Neuronal stem cell (in vitro differentiated cells): ENCODE measurements around the gene ITFG1.
A peak's percentile ranks its signal among the peaks of the same experiment; 100 is the strongest.
"Not testable (repeated sequence)": the region's sequence is repeated elsewhere in the genome, so short reads cannot be mapped to it uniquely, and the experiment has no call there.

Experiments used
- DNase-seq: peaks from one replicate; pipeline ENCODE4 v3.0.0-alpha.2; 2013; ENCODE audit warnings: low spot score
- H2AFZ ChIP-seq: one replicate; pipeline ENCODE4 v1.6.1; 2013; ENCODE audit warnings: mild to moderate bottlenecking, low read length, inconsistent platforms
- H2AK5ac ChIP-seq: 2 replicates; pipeline ENCODE4 v1.6.1; 2013; ENCODE audit warnings: low read depth, mild to moderate bottlenecking, inconsistent platforms, low read length, moderate library complexity, mixed read lengths
- H2BK120ac ChIP-seq: 2 replicates; pipeline ENCODE4 v1.6.1; 2013; ENCODE audit warnings: low read depth, mild to moderate bottlenecking, inconsistent platforms, low read length, moderate library complexity, mixed read lengths
- H2BK12ac ChIP-seq: one replicate; pipeline ENCODE4 v1.6.1; 2013; ENCODE audit warnings: low read length, inconsistent platforms
- H2BK15ac ChIP-seq: 2 replicates; pipeline ENCODE4 v1.6.1; 2013; ENCODE audit warnings: mild to moderate bottlenecking, low read length, inconsistent platforms, mixed read lengths
- H2BK5ac ChIP-seq: one replicate; pipeline ENCODE4 v1.6.1; 2013; ENCODE audit warnings: inconsistent platforms, mild to moderate bottlenecking, low read length, moderate library complexity
- H3K14ac ChIP-seq: one replicate; pipeline ENCODE4 v1.6.1; 2013; ENCODE audit warnings: low read length, inconsistent platforms
- H3K18ac ChIP-seq: 2 replicates; pipeline ENCODE4 v1.6.1; 2013; ENCODE audit warnings: low read length, inconsistent platforms
- H3K23ac ChIP-seq: 2 replicates; pipeline ENCODE4 v1.6.1; 2013; ENCODE audit warnings: low read depth, mild to moderate bottlenecking, mixed read lengths, low read length, inconsistent platforms; ENCODE audit not compliant: poor library complexity
- H3K27ac ChIP-seq: replicated peaks from 3 replicates; pipeline ENCODE4 v1.5.1; 2013; ENCODE audit warnings: low read length, inconsistent platforms
- H3K27me3 ChIP-seq, 3 experiments: 2 replicates each; pipeline ENCODE4 v1.6.1; 2013; ENCODE audit warnings: low read length in 3 of 3, mild to moderate bottlenecking in 2 of 3, inconsistent platforms in 1 of 3, low read depth in 1 of 3, mixed read lengths in 1 of 3, moderate library complexity in 1 of 3; ENCODE audit not compliant: control insufficient read depth in 3 of 3, insufficient read depth in 3 of 3
- H3K36me3 ChIP-seq, 2 donors: replicated peaks in 1 of 2; 2 replicates each; pipeline ENCODE4 v1.6.1; 2013; ENCODE audit warnings: low read length in 2 of 2; ENCODE audit not compliant: control insufficient read depth in 2 of 2, insufficient read depth in 2 of 2
- H3K4ac ChIP-seq: 2 replicates; pipeline ENCODE4 v1.6.1; 2013; ENCODE audit warnings: inconsistent platforms, mild to moderate bottlenecking, low read length, moderate library complexity
- H3K4me1 ChIP-seq, 2 donors: 1 replicate in 1 of 2; 2 replicates in 1 of 2; pipeline ENCODE4 v1.6.1; 2013; ENCODE audit warnings: low read length in 2 of 2, low read depth in 1 of 2; ENCODE audit not compliant: control insufficient read depth in 2 of 2, insufficient read depth in 1 of 2
- H3K4me2 ChIP-seq: one replicate; pipeline ENCODE4 v1.6.1; 2013; ENCODE audit warnings: mild to moderate bottlenecking, low read length, inconsistent platforms; ENCODE audit not compliant: insufficient read depth, poor library complexity, severe bottlenecking
- H3K4me3 ChIP-seq, 2 donors: 2 replicates each; pipeline ENCODE4 v1.5.1; 2013; ENCODE audit warnings: low read length in 2 of 2, mild to moderate bottlenecking in 2 of 2, inconsistent platforms in 1 of 2, moderate library complexity in 1 of 2
- H3K79me1 ChIP-seq: one replicate; pipeline ENCODE4 v1.6.1; 2013; ENCODE audit warnings: low read depth, mild to moderate bottlenecking, inconsistent platforms, low read length, moderate library complexity
- H3K9ac ChIP-seq: one replicate; pipeline ENCODE4 v1.6.1; 2013; ENCODE audit warnings: mild to moderate bottlenecking, low read depth, low read length, inconsistent platforms; ENCODE audit not compliant: poor library complexity
- H3K9me3 ChIP-seq, 2 donors: replicated peaks in 1 of 2; 2 replicates each; pipeline versions ENCODE3 to v1.6.1; 2013; ENCODE audit warnings: low read length in 2 of 2, mild to moderate bottlenecking in 2 of 2, inconsistent platforms in 1 of 2, low read depth in 1 of 2, mixed read lengths in 1 of 2, moderate library complexity in 1 of 2; ENCODE audit not compliant: control insufficient read depth in 2 of 2, insufficient read depth in 1 of 2
- H4K8ac ChIP-seq: one replicate; pipeline ENCODE4 v1.6.1; 2013; ENCODE audit warnings: low read depth, mild to moderate bottlenecking, inconsistent platforms, low read length, moderate library complexity
- H4K91ac ChIP-seq: one replicate; pipeline ENCODE4 v1.6.1; 2013; ENCODE audit warnings: low read length, low read depth, mild to moderate bottlenecking, inconsistent platforms; ENCODE audit not compliant: poor library complexity
- WGBS, 2 donors: extraction: QIAGEN DNeasy Blood & Tissue Kit; methylation state at CpG; one replicate each; pipeline ENCODE4 v1.1.7; 2013; ENCODE audit warnings: missing lambda C conversion rate in 2 of 2, mixed read lengths in 1 of 2; ENCODE audit not compliant: insufficient read length in 2 of 2, insufficient replicate concordance in 1 of 2; ENCODE audit errors: extremely low coverage in 2 of 2; 5-methylcytosine and 5-hydroxymethylcytosine counted together

ITFG1 gene

DNA sequence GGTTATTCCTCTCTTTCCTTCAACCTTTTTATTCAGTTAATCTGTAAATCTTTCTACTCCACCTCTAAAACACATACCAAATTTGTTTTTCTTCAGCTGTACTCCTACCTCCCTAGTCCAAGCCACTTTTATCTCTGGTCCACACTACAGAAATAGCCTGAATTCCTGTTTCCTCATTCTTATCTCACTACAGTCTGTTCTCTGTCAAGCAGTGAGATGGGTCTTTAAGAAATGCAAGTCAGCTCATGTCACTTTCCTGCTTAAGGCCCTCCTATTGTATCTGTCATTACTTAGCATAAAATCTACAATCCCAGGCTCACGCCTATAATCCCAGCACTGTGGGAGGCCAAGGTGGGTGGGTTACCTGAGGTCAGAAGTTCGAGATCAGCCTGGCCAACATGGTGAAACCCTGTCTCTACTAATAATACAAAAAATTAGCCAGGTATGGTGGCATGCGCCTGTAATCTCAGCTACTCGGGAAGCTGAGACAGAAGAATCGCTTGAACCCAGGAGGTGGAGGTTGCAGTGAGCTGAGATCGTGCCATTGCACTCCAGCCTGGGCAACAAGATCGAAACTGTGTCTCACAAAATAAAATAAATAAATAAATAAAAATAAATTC is 7.3 kb upstream of the ITFG1 start:
- not testable (repeated sequence) for H3K4ac ChIP-seq, H4K8ac ChIP-seq, H3K36me3 ChIP-seq, H2BK5ac ChIP-seq, H3K4me3 ChIP-seq, H3K27ac ChIP-seq, H3K18ac ChIP-seq, H3K9me3 ChIP-seq, H2BK120ac ChIP-seq, H2BK15ac ChIP-seq, H2BK12ac ChIP-seq, H3K27me3 ChIP-seq, H3K9ac ChIP-seq, H3K23ac ChIP-seq, DNase-seq, H3K4me2 ChIP-seq, H2AFZ ChIP-seq, H3K14ac ChIP-seq, H3K79me1 ChIP-seq, H4K91ac ChIP-seq, H2AK5ac ChIP-seq
- H3K4me1 ChIP-seq, result peaks cover 6 to 13% of the 10 kb centered on the region in 2 donors
- no CpG with 5 or more reads among the region's 7 CpGs for WGBS, 2 donors

DNA sequence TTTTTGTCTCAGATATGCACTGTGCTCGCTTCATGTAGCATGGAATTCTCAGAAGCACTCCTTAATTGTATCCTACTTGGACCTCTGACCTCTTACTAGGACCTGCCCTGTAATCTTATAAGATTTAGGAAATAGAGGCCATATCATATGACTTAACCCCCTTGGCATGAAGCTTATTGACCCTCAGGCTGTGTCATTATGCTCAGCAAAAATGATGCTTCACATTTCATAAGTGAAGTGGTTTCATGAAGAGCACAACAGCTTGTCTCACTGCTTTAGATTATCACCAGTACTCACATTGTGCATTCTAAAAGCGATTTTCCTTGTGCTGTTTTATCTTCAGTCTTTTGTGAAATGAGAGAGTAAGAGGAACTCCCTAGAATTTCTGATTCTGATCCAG is 6.6 kb upstream of the ITFG1 start:
- Histone ChIP-seq H3K4me3 (no peak overlapping the region), H3K4me2 (no peak overlapping the region), H4K91ac (no peak overlapping the region), H2BK120ac (no peak overlapping the region), H3K4ac (no peak overlapping the region), H3K27ac (no peak overlapping the region), H3K27me3 (no peaks in the 10 kb centered on the region), H3K4me1 (peaks cover 6 to 13% of the 10 kb centered on the region in 2 donors), H3K36me3 (no peaks in the 10 kb centered on the region), H3K79me1 (peaks cover 2% of the 10 kb centered on the region), H4K8ac (no peak overlapping the region), H2BK15ac (no peak overlapping the region), H2BK5ac (no peak overlapping the region), H2BK12ac (no peak overlapping the region), H3K14ac (no peak overlapping the region), H3K9ac (no peak overlapping the region), H3K9me3 (no peaks in the 10 kb centered on the region), H2AK5ac (no peak overlapping the region), H3K18ac (no peak overlapping the region), H2AFZ (no peak overlapping the region), H3K23ac (no peak overlapping the region)
- no CpG with 5 or more reads among the region's 2 CpGs for WGBS, 2 donors
- DNase-seq, result no peak

DNA sequence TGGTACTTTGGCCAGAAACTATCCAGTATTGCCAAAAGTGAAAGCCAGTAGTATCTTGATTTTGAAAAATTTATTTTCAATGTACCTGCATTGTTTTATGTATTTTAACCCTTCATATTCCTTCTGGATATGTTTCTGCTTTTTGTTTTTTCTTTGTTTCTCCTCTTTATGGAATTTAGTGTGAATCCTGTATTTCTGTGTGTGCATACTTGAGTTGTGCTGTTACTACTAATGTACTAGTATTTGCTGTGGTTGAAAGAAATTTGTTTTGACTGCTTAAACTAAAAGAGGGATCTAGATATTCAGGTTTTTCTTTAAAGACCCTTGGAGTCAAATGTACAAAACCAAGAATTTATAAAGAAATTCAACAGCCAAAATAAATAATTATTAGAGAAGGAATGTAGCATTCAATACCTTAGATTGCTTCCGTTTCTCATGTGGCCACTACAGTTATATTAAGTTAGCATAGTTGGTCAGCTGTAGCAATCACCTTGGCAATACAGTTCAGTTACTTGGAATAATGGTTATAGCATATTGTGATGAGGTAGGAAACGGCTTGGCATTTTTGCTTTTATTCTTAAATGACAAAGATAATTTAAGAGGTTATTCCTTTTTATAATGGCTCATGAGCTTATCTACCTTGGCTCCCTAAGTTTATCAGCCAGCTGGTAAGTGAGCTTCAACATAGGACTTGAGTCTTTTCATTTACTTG is 5.2 kb upstream of the ITFG1 start:
- Histone ChIP-seq H2BK12ac (no peak overlapping the region), H2BK120ac (no peak overlapping the region), H3K4me2 (no peak overlapping the region), H2BK15ac (no peak overlapping the region), H3K14ac (no peak overlapping the region), H2BK5ac (no peak overlapping the region), H3K27me3 (no peaks in the 10 kb centered on the region), H3K23ac (no peak overlapping the region), H2AFZ (no peak overlapping the region), H4K8ac (no peak overlapping the region), H4K91ac (no peak overlapping the region), H3K4me1 (peaks cover 8 to 13% of the 10 kb centered on the region in 2 donors), H2AK5ac (no peak overlapping the region), H3K4ac (no peak overlapping the region), H3K4me3 (no peak overlapping the region), H3K9me3 (no peaks in the 10 kb centered on the region), H3K79me1 (peaks cover 2% of the 10 kb centered on the region), H3K18ac (no peak overlapping the region), H3K27ac (no peak overlapping the region), H3K9ac (no peak overlapping the region), H3K36me3 (no peaks in the 10 kb centered on the region)
- no peak for DNase-seq
- no CpG with 5 or more reads among the region's 2 CpGs for WGBS, 2 donors

DNA sequence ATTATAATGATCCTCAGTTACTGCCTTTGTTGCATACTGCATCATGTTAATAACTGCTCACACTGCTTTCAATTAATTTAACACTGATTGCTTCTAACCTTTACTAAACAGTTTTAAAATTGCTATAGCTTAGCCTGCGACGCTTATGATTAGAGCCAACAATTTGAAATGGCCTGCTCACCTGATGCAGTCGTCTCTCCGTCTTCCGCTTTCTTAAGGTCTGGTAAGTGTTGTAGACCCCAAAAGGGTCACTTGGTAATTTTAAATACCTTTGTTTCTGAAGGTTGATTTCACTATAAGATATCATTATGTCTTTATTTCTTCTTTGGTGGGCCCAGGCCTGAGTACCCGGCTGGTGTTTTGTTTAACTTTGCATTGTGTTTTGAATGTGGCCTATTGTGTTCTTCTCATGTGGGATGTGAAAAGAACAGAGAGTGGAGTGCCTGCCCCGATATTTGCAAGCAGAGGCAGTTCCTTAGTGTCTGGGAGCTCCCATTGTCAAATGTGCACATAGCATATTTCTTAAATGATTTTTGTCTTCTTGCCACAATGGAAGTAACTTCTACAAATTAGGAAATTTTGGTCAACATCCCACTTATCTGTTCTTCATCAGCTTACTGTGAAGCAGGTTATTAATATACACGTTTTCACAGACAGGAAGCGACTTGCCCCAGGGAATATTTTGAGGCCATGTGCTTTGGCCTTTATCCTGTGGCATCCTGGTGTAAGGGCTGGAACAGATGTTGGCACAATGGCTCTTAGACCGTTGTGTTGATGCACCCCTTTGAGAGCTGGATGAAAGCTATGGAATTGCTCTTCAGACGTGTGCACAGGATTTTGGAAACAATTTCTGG is 3.1 kb upstream of the ITFG1 start:
- H3K4me2 ChIP-seq, result no peak overlapping the region
- H3K4me3 ChIP-seq, result no peak overlapping the region
- H3K27ac ChIP-seq, result no peak overlapping the region
- no peaks in the 10 kb centered on the region for H3K27me3 ChIP-seq
- no peak overlapping the region for H2BK5ac ChIP-seq
- no peak overlapping the region for H2AK5ac ChIP-seq
- peak overlapping the region; percentile 47 for H2AFZ ChIP-seq
- no peaks in the 10 kb centered on the region for H3K36me3 ChIP-seq
- WGBS, 2 donors, result no CpG with 5 or more reads among the region's 11 CpGs
- H3K18ac ChIP-seq, result no peak overlapping the region
- peaks cover 10 to 18% of the 10 kb centered on the region in 2 donors for H3K4me1 ChIP-seq
- H2BK120ac ChIP-seq, result no peak overlapping the region
- H3K14ac ChIP-seq, result no peak overlapping the region
- H4K8ac ChIP-seq, result no peak overlapping the region
- H3K4ac ChIP-seq, result no peak overlapping the region
- H3K79me1 ChIP-seq, result peaks cover 6% of the 10 kb centered on the region
- no peak overlapping the region for H2BK12ac ChIP-seq
- no peak overlapping the region for H3K9ac ChIP-seq
- no peak overlapping the region for H2BK15ac ChIP-seq
- H4K91ac ChIP-seq, result no peak overlapping the region
- H3K9me3 ChIP-seq, result no peaks in the 10 kb centered on the region
- no peak for DNase-seq
- no peak overlapping the region for H3K23ac ChIP-seq
